GM21825 (cell line): ENCODE data around the gene GPNMB.

Experiments
- ATAC-seq: cut with Tn5 transposase; IDR thresholded peaks from one replicate; pipeline ENCODE4 v1.9.1; 2021; ENCODE audit warnings: mild to moderate bottlenecking, moderate library complexity; ENCODE audit not compliant: unreplicated experiment

Gene GPNMB

GRCh38 chr7:23228412-23228811 lies 18.2 kb upstream of the GPNMB start:
- no peak for ATAC-seq

DNA sequence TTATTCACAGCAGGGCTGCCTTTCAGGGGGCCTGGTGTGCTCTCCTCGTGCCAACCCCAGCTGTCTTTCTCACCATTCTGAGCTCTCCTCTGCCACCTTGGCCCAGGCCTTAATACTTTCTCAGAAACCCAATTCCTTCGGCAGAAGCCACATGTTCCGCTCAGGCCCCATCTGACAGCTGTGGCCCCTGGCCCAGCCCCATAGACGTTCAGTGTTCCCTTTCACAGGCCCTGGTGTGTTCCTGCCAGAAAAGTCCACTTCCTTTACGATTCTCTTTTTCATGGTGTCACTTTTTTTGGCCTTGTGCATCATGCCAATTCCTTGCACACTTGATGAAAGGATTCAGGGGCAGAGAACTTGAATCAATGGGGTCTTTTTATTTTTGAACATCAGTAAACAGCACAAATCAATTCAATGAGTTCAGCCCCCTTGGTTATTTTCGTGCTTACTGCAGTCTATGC lies 15.9 kb upstream of the GPNMB start:
- no peak for ATAC-seq

- ATAC-seq, result no peak
Observed at GRCh38 chr7:23232966-23233365, 13.6 kb upstream of the GPNMB start.

GRCh38 chr7:23234569-23235296 lies 11.8 kb upstream of the GPNMB start:
- peak; percentile 86 for ATAC-seq

- no peak for ATAC-seq
Observed at GRCh38 chr7:23235813-23236221, 10.8 kb upstream of the GPNMB start.

DNA sequence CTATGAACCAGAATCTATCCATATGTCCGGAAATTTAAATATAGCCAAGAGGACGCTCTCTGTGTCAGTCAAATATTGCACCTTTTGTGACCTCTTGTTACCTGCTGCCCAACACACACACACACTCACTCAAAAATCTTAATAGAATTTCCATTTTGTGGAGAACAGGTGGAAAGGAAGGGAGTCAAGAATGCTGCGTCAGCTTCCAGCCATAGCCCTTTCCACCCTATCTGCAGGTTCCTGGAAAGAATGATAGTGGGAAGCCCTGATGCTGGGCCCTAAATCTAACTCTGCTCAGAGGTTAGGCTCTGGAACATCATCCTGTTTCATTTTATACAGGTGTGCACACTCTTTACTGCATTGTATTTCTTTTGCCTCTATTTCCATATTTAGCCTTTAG lies 9.6 kb upstream of the GPNMB start:
- no peak for ATAC-seq

- no peak for ATAC-seq
Observed at GRCh38 chr7:23238983-23239652, 7.5 kb upstream of the GPNMB start.

- no peak for ATAC-seq
Observed at GRCh38 chr7:23239698-23240097, 6.9 kb upstream of the GPNMB start.

DNA sequence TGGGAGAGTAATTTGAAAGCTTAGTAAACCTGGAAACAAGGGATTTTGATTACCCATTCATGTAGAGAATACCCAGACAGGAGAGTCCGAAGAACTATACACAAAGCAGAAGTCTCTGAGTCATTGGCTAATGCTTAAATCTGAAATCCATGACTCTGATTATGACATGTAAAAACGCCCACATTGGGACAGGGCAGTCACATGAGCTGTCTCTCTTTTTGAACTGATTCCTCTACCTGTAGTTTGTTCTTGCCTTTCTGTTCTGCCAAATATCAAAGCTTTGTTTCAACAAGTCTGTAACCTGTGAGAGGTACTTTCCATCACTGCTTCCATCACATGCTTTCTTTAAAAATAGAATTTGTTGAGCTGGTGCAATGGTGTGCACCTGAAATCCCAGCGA lies 4.3 kb upstream of the GPNMB start:
- no peak for ATAC-seq

DNA sequence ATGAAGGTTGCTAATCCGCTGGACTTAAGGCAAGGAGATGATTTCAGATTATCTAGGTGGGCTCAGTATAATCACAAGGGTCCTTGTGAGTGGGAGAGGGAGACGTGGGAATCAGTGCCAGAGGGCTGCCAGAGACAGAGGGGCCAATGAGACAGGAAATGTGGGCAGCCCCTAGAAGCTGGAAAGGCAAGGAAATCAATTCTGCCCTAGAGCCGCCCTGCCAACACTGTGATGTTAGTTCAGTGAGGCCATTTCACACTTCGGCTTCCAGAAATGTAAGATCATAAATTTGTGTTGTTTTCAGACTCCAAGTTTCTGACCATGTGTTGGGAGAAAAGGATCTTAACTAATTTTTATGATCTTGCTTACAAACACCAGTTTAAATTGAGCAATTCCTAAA lies 3.6 kb upstream of the GPNMB start:
- ATAC-seq, result no peak

DNA sequence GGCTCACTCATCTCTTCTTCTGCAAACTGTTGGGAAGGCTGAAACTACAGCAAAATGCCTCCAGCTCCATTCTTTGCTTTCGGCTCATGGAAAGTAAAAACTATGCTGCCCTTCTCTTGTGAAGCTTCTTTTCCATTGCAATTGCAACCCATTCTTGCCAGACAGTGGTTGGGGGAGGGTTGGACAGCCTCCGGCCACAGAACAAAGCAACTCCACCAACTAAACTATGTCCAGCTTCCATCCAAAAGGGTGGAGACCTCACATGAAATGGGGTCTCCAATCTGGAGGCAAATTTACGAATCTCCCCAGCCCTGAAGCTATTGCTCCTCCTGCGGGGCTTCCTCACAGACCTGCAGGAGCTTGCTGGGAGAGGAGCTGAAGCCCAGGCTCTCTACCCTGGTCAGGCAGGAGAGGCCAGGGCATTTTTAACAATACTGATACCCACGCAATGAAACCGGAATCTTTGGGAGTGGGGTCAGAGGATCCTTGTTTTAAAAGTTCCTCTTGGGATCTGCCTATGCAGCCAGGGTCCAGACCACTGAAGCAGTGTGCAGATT lies 549 bp downstream of the GPNMB start:
- no peak for ATAC-seq

- no peak for ATAC-seq
Observed at GRCh38 chr7:23247603-23248335, 1.2 kb downstream of the GPNMB start.

- no peak for ATAC-seq
Observed at GRCh38 chr7:23249486-23249885, 2.9 kb downstream of the GPNMB start.

DNA sequence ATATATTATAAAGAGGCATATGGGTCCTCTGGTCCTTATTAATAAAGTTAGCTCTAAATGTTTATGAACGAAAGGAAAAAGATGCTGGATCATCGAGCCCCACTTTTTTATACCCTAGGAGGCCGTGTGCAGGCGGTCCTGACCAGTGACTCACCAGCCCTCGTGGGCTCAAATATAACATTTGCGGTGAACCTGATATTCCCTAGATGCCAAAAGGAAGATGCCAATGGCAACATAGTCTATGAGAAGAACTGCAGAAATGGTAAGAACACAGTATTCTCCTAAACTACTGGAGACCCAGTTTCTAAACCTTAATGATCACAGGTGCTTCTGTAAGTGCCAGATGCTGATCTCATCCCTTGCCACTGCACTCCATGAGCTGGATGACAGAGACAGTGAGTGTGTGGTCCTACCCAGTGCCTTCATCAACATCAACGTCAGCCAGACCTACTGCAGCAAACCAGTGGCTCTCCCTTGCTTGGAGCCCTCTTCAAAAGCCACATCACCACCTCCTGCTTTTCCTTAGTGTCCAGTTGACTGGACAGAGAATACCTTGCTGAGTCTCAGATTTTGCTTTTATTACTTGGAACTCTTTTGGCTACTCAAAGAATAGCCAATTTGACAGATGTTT lies 7.6 kb downstream of the GPNMB start:
- no peak for ATAC-seq

DNA sequence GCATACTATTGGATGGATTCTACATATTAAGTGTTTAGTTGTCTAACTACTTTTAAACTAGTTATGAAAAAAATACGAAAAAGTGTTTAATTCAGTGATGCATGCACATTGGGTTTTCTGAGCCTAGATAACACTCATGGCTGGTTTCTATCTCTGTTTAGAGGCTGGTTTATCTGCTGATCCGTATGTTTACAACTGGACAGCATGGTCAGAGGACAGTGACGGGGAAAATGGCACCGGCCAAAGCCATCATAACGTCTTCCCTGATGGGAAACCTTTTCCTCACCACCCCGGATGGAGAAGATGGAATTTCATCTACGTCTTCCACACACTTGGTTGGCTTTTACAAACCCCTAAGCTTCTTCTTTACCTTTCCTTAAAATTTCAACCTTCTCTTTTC lies 10.2 kb downstream of the GPNMB start:
- no peak for ATAC-seq

GRCh38 chr7:23260371-23260770 lies 13.8 kb downstream of the GPNMB start:
- ATAC-seq, result no peak

DNA sequence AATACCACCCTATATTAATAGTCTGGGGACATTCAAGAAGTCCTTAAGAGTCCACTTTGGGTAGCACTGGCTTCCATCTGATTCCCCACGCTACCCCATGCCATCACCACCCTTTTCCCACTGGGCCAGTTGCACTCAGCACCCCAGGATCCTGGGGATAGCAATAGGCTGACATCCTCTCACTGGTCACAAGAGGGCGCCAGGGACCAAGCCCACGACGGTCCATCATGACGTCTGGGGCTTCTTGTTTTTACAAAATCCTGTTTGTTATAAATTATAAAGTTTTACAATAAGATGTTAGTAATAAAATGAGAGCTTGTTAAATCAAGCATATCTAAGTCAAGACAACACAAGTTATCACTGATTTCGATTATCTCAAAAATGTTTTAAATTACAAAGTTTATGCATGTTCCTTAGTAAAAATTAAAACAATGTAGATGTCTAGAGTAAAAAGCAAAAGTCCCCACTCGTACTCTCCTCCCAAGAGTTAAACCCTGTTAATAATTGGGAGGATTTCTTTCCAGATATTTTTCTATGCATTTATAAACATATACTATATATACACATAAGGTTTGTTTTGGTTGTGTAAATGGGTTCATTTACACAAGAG lies 15.4 kb downstream of the GPNMB start:
- ATAC-seq, result peak; percentile 81

- ATAC-seq, result no peak
Observed at GRCh38 chr7:23264916-23265458, 18.4 kb downstream of the GPNMB start.

DNA sequence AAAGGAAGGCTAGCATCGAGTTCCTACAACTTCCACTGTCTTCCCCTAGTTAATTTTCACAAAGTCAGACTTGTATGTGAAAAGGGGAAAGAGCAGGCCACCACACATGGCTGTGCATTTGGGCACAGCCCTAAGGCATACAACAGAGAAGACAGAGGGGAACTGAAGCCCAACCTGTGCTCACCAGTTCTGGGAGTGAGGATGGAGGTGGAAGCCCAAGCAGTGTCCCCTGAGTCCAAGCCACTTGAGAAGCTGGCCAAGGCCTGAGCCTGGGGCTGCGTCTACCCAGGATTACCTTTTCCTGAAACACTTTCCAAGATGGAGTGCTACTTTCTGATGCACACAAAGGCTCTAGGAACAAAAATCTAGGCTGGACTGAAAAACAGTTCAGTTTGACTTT lies 20.3 kb downstream of the GPNMB start:
- no peak for ATAC-seq

GRCh38 chr7:23267357-23267756 lies 20.8 kb downstream of the GPNMB start:
- no peak for ATAC-seq
